Measurements from ENCODE around the gene BLTP2. TPM values are rescaled to one million over a fixed set of nuclear protein-coding genes. Genes with fewer than 3 reads are reported as not detected.

Gene BLTP2
- 100 to 1,000 TPM in 1 of 4 donors, 10 to 100 TPM in 3; 35.0 to 126 (median 68.5) TPM for total RNA-seq

DNA sequence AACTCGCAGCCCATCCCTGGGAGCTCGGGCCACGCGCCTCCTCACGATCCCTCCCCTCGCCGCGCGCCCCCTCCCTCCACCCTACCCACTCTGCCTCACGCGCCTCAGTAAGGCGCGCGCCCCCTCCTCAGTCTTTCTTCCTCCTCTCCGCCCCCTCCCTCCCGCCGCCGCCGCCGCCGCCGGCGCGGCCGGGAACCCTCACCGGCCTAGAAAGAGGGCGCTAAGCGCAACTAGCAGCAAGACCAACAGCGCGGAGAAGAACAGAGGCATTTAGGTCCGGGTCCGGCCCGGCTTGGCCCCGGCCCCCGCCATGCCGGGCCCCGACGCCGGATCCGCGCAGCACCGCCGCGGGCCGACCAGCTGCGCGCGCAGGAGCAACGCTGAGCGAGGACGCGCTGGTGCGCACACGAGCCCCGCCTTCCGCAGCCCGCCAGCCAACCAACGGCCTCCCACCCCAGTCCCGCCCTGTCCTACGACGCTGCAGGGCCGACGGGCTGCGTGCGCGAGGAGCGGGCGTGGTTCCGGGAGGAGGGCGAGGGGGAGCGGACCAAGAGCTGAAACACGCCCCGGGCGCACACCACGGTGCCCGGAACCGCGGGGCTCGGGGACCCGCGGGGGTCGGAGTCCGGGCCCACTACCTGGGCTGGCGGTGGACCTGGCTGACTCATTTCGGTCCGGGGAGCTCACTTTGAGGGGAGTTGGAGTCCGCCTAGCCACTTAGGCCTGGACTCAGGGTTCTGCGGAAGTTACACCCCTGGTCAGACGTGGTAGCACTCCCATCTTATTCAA is at the start of gene BLTP2:
Gene BLTP2, minus strand, starts transcription at position 372 of the 789 bp plus-strand sequence. Its CDS starts 102 bp downstream, at position 270.
- no peaks in the 10 kb centered on the region for H3K9me3 ChIP-seq
- H3K27me3 ChIP-seq: no peaks in the 10 kb centered on the region
- H3K36me3 ChIP-seq: no peaks in the 10 kb centered on the region
- peak within 1 kb of the TSS; percentile 90 to 98 for H3K27ac ChIP-seq
- H3K4me3 ChIP-seq: peak within 1 kb of the TSS; percentile 99
- peak; percentile 95 to 96 for DNase-seq
- TF ChIP-seq, protein P1, sequence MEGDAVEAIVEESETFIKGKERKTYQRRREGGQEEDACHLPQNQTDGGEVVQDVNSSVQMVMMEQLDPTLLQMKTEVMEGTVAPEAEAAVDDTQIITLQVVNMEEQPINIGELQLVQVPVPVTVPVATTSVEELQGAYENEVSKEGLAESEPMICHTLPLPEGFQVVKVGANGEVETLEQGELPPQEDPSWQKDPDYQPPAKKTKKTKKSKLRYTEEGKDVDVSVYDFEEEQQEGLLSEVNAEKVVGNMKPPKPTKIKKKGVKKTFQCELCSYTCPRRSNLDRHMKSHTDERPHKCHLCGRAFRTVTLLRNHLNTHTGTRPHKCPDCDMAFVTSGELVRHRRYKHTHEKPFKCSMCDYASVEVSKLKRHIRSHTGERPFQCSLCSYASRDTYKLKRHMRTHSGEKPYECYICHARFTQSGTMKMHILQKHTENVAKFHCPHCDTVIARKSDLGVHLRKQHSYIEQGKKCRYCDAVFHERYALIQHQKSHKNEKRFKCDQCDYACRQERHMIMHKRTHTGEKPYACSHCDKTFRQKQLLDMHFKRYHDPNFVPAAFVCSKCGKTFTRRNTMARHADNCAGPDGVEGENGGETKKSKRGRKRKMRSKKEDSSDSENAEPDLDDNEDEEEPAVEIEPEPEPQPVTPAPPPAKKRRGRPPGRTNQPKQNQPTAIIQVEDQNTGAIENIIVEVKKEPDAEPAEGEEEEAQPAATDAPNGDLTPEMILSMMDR (IDR thresholded peaks at IDR 0.05): peak; percentile 9 to 51 (median 26)
- peak in 1 of 2 donors; percentile 85 for TF ChIP-seq POLR2A (IDR thresholded peaks at IDR 0.05)
- intact Hi-C loops (cut with DNase I; ENCODE audit: low total_unique reads): no loop called here
- peaks cover 3 to 10% of the 10 kb centered on the region in 2 donors for H3K4me1 ChIP-seq

DNA sequence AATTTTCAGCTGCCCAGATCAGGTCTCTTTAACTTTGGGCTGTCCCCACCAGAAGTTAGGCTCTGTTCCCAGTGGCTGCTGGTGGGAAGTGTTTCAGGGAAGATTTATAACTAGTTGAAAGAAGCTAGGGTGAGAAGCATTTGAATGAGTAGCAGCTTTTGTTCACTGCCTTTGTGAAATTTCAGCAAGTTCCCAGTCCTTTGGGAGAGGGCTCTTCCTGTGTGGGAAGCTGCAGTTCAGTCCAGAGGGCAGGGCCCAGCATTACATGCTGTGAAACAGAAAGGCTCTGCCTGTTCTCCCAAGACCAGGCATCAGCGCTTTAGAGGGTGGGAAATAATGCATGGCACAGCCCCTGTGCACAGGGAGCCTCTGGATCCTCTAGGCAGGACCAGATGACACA is 48.9 kb upstream of the BLTP2 start:
- no peak for DNase-seq

DNA sequence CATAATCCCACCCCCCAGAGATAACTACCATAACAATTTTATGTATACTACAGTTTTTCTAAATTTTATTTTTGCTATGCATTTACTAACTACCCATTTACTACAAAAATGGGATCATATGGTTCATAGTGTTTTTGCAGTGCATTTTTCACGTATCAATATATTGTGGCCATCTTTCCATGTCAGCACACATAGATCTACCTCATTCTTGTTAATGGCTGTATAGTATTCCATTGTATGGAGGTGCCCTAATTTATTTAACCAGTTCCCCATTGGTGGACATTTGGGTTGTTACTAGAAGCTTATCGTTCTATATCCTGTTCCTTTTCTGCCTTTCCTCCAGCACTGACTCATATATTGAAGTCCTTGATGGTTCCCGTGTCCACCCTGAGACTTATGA is 44.1 kb upstream of the BLTP2 start:
- H3K36me3 ChIP-seq: no peaks in the 10 kb centered on the region
- H3K27me3 ChIP-seq: no peaks in the 10 kb centered on the region
- H3K9me3 ChIP-seq: no peaks in the 10 kb centered on the region
- no peak overlapping the region for H3K4me3 ChIP-seq
- intact Hi-C loops (cut with DNase I; ENCODE audit: low total_unique reads): no loop called here
- no peak overlapping the region for H3K27ac ChIP-seq
- no peak for TF ChIP-seq POLR2A (IDR thresholded peaks at IDR 0.05)
- TF ChIP-seq, protein P1 (IDR thresholded peaks at IDR 0.05): no peak
- H3K4me1 ChIP-seq: no peaks in the 10 kb centered on the region
- no peak for DNase-seq

More for the DNA sequence above, 48.9 kb upstream of the BLTP2 start:
- H3K27me3 ChIP-seq: no peaks in the 10 kb centered on the region
- no peaks in the 10 kb centered on the region for H3K4me1 ChIP-seq
- H3K9me3 ChIP-seq: no peaks in the 10 kb centered on the region
- no peak for TF ChIP-seq POLR2A (IDR thresholded peaks at IDR 0.05)
- TF ChIP-seq, protein P1 (IDR thresholded peaks at IDR 0.05): no peak
- intact Hi-C loops (cut with DNase I; ENCODE audit: low total_unique reads): no loop called here
- no peak overlapping the region for H3K4me3 ChIP-seq
- no peak overlapping the region for H3K27ac ChIP-seq
- H3K36me3 ChIP-seq: no peaks in the 10 kb centered on the region

DNA sequence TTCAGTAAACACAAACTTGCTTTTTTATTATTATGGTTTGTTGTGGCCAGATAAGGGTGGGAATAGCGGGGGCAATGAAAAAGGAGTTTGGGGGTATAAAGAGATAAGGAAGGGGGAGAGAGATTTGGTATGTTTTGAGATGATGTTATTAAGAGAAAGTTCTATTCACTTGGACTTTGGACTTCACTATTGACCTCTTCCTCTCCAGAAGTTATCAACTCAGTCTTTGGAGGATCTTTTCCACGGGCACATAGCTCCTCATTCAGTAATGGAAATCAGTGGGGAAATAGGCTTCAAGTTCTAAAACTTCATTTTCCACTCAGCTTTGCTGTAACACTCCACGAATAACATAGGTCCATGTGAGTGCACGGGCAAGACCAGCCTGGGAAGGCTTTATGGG is 43.5 kb upstream of the BLTP2 start:
- Histone ChIP-seq H3K4me1 (no peaks in the 10 kb centered on the region), H3K4me3 (no peak overlapping the region), H3K27me3 (no peaks in the 10 kb centered on the region), H3K36me3 (no peaks in the 10 kb centered on the region), H3K27ac (no peak overlapping the region), H3K9me3 (no peaks in the 10 kb centered on the region)
- TF ChIP-seq, protein P1 (IDR thresholded peaks at IDR 0.05): no peak
- TF ChIP-seq POLR2A (IDR thresholded peaks at IDR 0.05): no peak
- no peak for DNase-seq
- intact Hi-C loops (cut with DNase I; ENCODE audit: low total_unique reads): no loop called here

DNA sequence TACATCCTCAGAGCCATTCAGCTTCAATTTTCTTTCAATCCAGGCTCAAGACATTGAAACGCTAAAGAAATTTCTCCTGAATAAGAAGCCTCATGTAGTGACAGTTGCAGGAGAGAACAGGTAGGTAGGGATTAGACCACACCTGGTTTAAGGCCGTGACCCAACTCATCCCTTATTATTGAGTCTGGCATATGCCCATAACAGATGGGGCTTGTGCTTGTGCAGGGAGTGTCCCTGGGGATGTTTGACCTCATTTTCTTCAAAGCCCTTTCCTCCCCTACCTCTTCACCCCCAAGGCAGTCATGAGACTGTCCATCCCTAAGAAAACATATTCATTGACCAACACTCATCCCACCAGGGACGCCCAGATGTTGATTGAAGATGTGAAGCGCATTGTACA is 41.3 kb upstream of the BLTP2 start:
- TF ChIP-seq, protein P1 (IDR thresholded peaks at IDR 0.05): no peak
- no peak for TF ChIP-seq POLR2A (IDR thresholded peaks at IDR 0.05)
- no peak overlapping the region for H3K27ac ChIP-seq
- no peaks in the 10 kb centered on the region for H3K27me3 ChIP-seq
- DNase-seq: no peak
- no peaks in the 10 kb centered on the region for H3K36me3 ChIP-seq
- no peaks in the 10 kb centered on the region for H3K9me3 ChIP-seq
- H3K4me1 ChIP-seq: no peaks in the 10 kb centered on the region
- intact Hi-C loops (cut with DNase I; ENCODE audit: low total_unique reads): no loop called here
- no peak overlapping the region for H3K4me3 ChIP-seq

All from uterus (tissue), 4 donors.